ENCODE data around the gene MRPS25.

MRPS25 gene

GRCh38 chr3:15041950-15042349 lies 23.2 kb downstream of the MRPS25 start:
- TF ChIP-seq REST (IDR thresholded peaks at IDR 0.05; ENCODE audit: low read depth) (no peak), EP300 (IDR thresholded peaks at IDR 0.05; ENCODE audit: borderline replicate concordance) (no peak), RAD21 (IDR thresholded peaks at IDR 0.05; ENCODE audit: low read depth) (no peak), TAF1 (IDR thresholded peaks at IDR 0.05; ENCODE audit: low read depth) (no peak), TCF12 (IDR thresholded peaks at IDR 0.05; ENCODE audit: low read depth) (no peak), TEAD4 (IDR thresholded peaks at IDR 0.05) (no peak), YY1 (IDR thresholded peaks at IDR 0.05; ENCODE audit: low read depth) (no peak), FOXM1 (IDR thresholded peaks at IDR 0.05; ENCODE audit: borderline replicate concordance, low read depth) (no peak), ZBTB7A (IDR thresholded peaks at IDR 0.05; ENCODE audit: low read depth) (no peak), NFIC (IDR thresholded peaks at IDR 0.05) (no peak), USF1 (IDR thresholded peaks at IDR 0.05) (no peak), EGR1 (IDR thresholded peaks at IDR 0.05) (no peak), CREB1 (IDR thresholded peaks at IDR 0.05; ENCODE audit: low read depth) (no peak)

GRCh38 chr3:15040844-15041243 lies 24.3 kb downstream of the MRPS25 start:
- no peak for TF ChIP-seq YY1 (IDR thresholded peaks at IDR 0.05; ENCODE audit: low read depth)
- no peak for TF ChIP-seq CREB1 (IDR thresholded peaks at IDR 0.05; ENCODE audit: low read depth)
- TF ChIP-seq TAF1 (IDR thresholded peaks at IDR 0.05; ENCODE audit: low read depth), result no peak
- TF ChIP-seq EP300 (IDR thresholded peaks at IDR 0.05; ENCODE audit: borderline replicate concordance), result no peak
- no peak for TF ChIP-seq NFIC (IDR thresholded peaks at IDR 0.05)
- no peak for TF ChIP-seq REST (IDR thresholded peaks at IDR 0.05; ENCODE audit: low read depth)

- TF ChIP-seq NFIC (IDR thresholded peaks at IDR 0.05) (no peak), FOXM1 (IDR thresholded peaks at IDR 0.05; ENCODE audit: borderline replicate concordance, low read depth) (no peak), EGR1 (IDR thresholded peaks at IDR 0.05) (no peak), MAX (IDR thresholded peaks at IDR 0.05) (no peak), RAD21 (IDR thresholded peaks at IDR 0.05; ENCODE audit: low read depth) (no peak), ZBTB7A (IDR thresholded peaks at IDR 0.05; ENCODE audit: low read depth) (no peak), TAF1 (IDR thresholded peaks at IDR 0.05; ENCODE audit: low read depth) (no peak), TEAD4 (IDR thresholded peaks at IDR 0.05) (no peak), CEBPB (IDR thresholded peaks at IDR 0.05) (no peak), USF1 (IDR thresholded peaks at IDR 0.05) (no peak), TCF12 (IDR thresholded peaks at IDR 0.05; ENCODE audit: low read depth) (no peak), REST (IDR thresholded peaks at IDR 0.05; ENCODE audit: low read depth) (no peak), YY1 (IDR thresholded peaks at IDR 0.05; ENCODE audit: low read depth) (no peak), CREB1 (IDR thresholded peaks at IDR 0.05; ENCODE audit: low read depth) (no peak), EP300 (IDR thresholded peaks at IDR 0.05; ENCODE audit: borderline replicate concordance) (no peak)
Measured at GRCh38 chr3:15038306-15038705, 26.8 kb downstream of the MRPS25 start.

- TF ChIP-seq TCF12 (IDR thresholded peaks at IDR 0.05; ENCODE audit: low read depth), result no peak
- no peak for TF ChIP-seq EP300 (IDR thresholded peaks at IDR 0.05; ENCODE audit: borderline replicate concordance)
- no peak for TF ChIP-seq RAD21 (IDR thresholded peaks at IDR 0.05; ENCODE audit: low read depth)
- TF ChIP-seq FOXM1 (IDR thresholded peaks at IDR 0.05; ENCODE audit: borderline replicate concordance, low read depth), result no peak
- TF ChIP-seq CREB1 (IDR thresholded peaks at IDR 0.05; ENCODE audit: low read depth), result no peak
- no peak for TF ChIP-seq TAF1 (IDR thresholded peaks at IDR 0.05; ENCODE audit: low read depth)
- no peak for TF ChIP-seq ZBTB7A (IDR thresholded peaks at IDR 0.05; ENCODE audit: low read depth)
- TF ChIP-seq CEBPB (IDR thresholded peaks at IDR 0.05), result no peak
- no peak for TF ChIP-seq NFIC (IDR thresholded peaks at IDR 0.05)
Measured at GRCh38 chr3:15033103-15033502, 32.0 kb downstream of the MRPS25 start.

- TF ChIP-seq MAX (IDR thresholded peaks at IDR 0.05) (no peak), REST (IDR thresholded peaks at IDR 0.05; ENCODE audit: low read depth) (no peak), TCF12 (IDR thresholded peaks at IDR 0.05; ENCODE audit: low read depth) (no peak), TEAD4 (IDR thresholded peaks at IDR 0.05) (no peak), FOXM1 (IDR thresholded peaks at IDR 0.05; ENCODE audit: borderline replicate concordance, low read depth) (no peak), NFIC (IDR thresholded peaks at IDR 0.05) (no peak), TAF1 (IDR thresholded peaks at IDR 0.05; ENCODE audit: low read depth) (no peak), ZBTB7A (IDR thresholded peaks at IDR 0.05; ENCODE audit: low read depth) (no peak), EGR1 (IDR thresholded peaks at IDR 0.05) (no peak), CEBPB (IDR thresholded peaks at IDR 0.05) (no peak), YY1 (IDR thresholded peaks at IDR 0.05; ENCODE audit: low read depth) (no peak), EP300 (IDR thresholded peaks at IDR 0.05; ENCODE audit: borderline replicate concordance) (no peak), USF1 (IDR thresholded peaks at IDR 0.05) (no peak), CREB1 (IDR thresholded peaks at IDR 0.05; ENCODE audit: low read depth) (no peak), RAD21 (IDR thresholded peaks at IDR 0.05; ENCODE audit: low read depth) (no peak)
Measured at GRCh38 chr3:15032650-15033049, 32.5 kb downstream of the MRPS25 start.
